Amniotic epithelial cell (primary cell): ENCODE data around the gene NDUFAF8.

ENCODE experiments used
- DNase-seq: peaks from one replicate; pipeline ENCODE4 v3.0.0-alpha.2; 2010; ENCODE audit warnings: low read depth

NDUFAF8 gene

DNA sequence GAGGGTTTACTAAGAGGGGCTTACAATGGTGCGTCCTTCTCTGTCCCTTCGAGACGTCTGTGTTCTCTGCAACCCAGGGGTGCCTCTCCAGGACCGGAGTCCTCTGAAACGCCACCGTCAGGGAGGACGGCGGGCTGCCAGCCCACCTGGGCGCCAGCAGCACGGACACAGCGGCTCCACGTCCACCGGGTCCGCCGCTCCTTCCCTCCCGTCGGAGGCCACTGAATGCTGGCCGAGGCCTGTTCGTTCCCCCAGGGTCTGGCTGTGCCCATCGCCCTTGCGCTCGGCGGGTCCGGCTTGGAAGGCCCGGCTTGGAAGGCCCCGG is 666 bp upstream of the NDUFAF8 start:
- DNase-seq = no peak

DNA sequence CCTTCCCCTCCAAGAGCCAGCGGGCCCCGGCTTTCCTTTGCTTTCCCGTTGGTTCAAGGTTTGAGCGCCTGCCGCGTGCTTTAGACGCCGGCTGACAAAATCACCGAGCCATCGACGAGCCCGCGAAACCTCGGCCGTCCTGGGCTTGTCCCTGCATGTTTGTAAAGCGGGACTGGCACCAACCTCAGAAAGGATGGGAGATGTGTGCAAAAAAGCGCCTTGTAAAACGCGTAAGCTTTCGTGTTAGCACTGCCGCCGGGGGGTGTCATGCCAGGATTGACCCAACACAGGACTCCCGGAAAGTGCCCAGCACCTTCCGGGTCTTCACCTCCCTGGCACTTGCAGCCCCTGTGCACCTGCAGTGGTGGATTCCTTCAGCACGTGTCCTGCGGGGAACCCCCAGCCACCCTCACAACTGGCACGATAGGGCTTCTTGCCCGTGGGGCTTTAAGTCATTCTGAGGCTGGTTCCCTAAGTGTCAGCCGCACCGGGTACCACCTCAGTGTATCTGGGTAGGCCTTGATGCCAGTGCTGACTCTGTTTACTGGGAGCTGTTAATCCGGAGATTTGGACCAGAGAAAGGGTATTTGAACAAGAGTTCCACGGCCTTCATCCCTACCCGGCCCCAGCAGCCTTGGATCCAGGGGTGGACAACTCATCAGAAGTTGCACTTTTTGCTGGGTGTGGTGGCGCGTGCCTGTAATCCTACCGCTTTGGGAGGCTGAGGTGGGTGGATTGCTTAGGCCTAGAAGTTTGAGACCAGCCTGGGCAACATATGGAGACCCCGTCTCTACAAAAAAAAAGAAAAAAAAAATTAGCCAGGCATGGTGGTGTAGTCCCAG is 817 bp downstream of the NDUFAF8 start:
- no peak for DNase-seq

DNA sequence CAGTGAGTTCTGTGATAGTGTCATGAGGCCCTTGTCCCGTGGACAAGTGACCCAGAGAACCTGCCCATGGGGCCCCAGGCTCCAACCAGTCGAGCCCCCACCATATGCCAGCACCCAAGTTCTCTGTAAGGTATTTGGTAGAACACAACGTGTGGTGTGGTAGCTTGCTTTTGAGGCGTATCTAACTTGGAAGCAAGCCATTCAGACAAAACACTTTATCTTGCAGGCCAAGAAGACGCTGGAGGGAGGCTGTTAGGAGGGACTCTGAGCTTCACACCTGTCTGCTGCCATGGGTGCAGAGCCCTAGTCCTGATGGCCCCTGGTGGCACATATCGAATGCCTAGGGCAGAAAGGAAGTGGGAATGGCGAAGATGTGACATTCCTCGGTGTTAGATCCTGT is 1.6 kb downstream of the NDUFAF8 start:
- DNase-seq = no peak

DNA sequence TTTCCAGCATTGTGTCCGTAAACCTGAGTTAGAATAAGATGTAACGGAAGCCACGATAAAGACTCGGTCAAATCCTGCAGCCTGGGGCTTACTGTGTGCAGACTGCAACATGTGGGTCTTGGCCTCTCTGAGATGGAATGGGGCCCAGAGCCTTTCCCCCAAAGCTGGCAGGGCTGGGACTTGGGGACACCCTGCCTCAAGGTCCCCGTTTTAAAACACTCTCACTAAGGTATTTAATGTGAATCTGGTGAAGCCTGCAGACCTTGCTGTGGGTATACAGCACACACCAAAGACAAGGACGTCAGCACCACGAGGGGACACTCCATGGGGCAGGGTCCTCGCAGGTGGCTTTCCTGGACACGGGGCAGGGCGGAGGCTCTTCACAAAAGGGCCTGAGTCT is 2.1 kb downstream of the NDUFAF8 start:
- DNase-seq = no peak

DNA sequence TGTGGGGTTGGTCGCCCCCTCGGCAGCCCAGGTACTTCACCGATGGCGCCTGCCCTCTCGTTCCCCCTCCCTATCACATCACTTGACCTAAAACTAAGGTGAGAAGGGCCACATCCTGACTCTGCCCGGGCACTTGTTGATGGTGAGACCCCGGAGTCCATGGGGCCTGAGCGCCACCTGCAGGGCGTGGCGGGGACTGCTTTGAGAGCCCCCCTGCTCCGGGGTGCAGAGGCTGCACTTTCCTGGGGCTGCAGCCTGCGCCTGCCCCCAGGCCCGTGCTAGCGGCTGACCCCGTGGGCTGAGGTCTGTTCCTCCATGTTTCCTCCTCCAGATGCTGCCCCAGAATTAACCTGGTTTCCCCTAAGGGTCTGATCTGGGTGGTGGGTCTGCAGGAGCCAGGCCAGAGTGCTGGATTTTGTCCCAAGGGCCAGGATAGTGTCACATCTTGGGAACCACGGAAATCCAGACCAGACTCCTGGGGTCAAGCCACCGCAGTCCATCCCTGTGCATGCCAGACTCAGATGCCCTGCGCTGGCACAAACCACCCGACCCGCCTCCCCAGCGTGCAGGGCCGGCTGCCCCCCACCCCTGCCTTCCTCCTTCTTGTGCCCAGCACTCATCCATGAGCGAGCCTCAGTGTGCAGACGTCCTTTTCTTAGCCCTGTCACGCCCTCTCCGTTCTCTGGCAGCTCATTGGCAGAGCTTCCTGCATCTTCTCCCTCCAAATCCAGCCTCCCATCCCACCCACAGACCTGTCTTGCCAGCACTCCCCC is 2.7 kb downstream of the NDUFAF8 start:
- DNase-seq = peak; percentile 24

DNA sequence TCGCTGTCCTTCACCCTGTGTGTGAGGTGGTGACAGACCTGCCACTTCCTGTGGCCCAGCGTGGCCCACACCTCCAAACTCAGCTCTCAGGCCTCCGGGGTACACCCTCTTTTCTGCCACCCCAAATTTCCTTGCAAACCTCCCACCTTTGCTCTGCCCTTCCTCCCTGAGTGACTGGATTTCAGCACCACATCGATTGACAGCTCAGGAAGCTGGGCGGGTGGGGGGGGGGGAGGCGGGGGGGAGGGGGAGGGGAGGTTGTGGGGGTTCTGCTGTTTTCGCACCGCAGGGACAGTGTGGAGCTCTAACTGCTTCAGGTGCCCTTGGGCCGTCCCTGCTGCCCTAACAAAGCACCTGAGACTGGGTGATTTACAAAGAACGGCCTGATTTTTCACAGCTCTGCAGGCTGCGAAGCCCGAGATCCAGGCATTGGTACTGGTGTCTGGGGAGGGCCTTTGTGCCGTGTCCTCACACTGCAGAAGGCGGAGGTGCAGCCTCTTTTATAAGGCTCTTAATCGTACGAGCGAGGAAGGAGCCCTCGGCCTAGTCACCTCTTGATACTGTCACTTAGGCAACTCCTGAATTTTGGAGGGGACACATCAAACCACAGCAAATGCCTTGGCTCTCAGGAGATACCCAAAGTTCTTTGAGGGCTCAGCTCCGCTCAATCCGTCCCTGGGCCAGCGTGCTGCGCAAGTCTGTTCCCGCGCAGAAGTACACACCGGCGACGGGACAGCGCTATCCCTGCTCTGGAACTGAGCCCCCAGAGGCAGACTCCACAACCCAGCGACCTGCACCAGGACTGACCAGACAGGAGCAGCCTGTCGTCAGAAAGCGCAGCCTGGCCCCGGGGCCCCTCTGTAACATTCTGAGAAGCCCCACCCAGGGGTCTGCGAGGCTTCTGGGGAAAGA is 3.6 kb downstream of the NDUFAF8 start:
- DNase-seq = no peak

DNA sequence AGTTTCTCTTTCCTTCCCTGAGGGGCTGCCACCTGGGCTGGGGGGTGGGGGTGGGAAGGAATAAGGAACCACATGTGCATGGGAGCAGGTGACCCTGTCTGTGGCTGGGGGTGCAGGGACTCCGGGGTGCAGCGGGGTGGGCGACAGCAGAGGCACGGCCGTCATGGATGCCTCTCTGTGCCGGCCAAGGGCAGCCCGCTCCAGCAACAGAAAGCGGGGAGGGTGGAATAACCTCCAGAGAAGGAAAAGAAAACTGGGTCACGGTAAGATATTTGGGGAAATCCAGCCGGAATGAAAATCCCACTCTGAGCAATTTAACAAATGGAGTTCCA is 4.2 kb downstream of the NDUFAF8 start:
- DNase-seq = no peak

DNA sequence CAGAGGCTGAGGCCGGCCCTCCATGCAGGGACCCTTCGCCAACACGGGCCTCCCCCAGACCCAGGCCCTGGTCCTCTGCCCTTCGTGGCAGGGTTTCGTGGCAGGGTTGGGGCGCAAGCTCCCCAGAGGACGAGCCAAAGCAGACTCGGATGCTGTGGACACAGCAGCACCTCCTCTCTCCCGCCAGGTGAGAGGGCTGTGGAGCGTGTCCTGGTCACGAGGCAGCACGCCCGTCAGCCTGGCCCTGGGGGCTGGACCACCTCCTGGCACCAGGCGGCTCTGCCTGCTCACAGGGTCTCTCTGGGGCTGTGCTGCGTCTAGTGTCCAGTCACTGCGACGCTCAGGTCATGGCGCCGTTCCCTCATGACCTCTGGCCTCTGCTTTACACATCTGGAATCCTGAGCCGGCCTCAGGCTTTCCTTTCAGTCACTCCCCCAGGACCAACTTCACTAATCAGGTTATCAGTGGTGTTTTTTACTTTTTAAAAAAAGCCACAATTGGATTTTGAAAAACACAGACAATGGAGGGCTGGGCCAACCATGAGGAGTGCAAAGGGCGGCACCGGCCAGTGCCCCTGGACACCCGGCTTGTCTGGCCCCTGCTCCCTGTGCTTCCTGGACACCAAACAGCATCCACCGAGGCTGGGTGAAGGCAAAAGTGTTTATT is 5.4 kb downstream of the NDUFAF8 start:
- DNase-seq = no peak

DNA sequence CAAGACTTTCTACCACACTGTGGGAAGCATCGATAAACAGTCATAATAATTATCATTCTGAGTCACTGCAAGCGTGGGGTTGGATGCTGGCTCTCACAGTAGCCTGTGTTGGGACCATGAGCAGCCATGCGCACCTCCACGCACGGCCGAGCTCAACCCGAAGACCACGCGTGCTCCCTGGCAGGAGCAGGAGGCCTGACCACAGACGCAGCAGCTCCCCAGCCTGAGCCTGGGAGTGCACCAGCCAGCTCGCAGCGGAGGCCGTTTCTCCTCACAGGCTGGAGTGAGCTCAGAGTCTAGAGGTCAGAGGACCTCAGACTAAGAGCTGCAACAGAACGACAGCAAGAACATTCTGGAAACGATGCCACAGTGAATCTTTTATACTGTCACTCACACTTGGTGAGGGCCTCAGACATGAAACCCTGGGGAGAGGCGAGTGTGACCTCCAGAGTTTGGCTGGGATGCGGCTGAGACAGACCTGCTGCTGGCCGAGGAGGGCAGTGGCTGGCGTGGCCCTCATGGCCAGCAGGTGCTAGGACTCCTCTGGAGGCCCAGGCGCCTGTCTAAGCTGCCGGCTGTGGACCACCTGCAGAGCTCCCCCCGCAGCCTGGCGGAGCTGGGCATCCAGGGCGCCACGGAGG is 6.0 kb downstream of the NDUFAF8 start:
- DNase-seq = peak; percentile 27

DNA sequence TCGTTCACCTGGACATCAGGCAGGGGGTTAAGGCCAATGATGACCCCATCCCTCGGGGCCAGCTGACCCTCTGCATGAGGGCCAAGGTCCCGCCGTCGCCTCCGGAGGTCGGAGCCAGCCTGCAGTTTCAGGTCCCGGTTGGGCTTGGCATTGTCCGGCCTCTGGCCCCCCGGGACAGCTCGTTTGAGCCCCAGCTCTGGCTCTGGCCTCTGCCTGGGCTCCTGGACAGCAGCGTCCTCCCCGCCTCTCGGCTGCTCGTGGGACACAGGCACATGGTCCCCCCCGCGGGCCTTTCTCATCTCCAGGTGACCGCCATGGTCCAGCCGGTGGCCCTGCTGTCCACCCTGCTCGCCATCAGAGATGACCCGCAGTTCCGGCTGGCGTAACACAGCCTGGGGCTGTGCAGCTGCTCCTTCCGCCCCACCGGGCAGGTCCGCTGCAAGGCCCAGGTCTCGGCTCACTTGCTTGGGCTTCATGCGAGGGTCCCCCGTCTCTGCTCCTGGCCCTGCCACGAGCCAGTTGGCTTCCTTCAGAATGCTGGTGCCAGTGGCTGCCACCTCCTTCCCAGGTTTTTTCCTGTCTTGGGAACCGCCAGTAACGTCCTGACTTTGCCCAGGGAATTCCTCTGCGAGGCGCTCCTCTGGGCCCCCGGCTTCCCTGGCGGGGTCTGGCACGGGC is 6.7 kb downstream of the NDUFAF8 start:
- no peak for DNase-seq

DNA sequence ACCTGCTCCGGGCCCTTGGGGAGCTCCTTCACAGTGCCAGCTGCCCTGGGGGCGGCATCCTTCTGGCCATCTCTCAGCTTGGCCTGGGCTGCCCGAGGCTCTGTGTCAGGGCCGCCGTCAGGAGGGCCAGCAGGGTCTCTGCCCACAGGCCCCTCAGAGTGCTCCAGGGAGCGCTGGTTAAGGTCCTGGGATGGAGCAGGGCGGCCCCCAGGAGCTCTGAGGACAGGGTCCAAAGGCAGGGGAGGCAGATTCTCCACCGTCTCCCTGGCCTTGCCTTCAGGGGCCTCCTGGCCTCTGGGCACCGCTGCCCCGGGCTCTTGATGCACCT is 7.2 kb downstream of the NDUFAF8 start:
- no peak for DNase-seq

DNA sequence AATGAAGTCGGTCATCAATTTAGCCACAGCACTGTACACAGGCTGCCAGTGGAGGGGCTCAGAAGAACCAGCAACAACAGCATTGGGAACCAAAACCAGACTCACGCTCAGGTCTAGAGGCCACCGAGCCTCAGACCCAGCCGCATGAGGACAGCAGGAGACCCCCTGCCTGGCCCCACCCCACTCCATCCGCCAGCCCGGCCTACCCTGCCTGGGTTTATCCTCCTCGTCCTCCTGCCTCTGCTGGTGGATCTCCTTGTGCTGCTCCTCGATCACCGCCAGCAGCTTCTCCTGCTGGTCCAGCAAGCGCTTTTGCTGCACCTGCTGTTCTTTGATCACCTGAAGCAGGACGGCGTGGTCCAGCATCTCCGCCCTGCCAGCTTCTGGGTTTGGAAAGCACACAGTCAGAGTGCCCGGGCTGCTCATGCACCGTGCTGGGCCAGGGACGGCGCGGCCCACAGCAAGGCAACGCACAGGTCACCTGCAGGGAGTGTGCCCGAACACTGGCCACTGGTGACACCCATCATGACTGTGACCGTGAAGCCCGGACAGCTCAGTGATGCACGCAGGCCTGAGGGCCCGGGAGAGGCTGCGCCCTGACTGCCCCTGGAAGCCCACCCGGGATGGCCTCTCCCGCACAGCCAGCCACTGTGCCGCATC is 7.7 kb downstream of the NDUFAF8 start:
- no peak for DNase-seq

DNA sequence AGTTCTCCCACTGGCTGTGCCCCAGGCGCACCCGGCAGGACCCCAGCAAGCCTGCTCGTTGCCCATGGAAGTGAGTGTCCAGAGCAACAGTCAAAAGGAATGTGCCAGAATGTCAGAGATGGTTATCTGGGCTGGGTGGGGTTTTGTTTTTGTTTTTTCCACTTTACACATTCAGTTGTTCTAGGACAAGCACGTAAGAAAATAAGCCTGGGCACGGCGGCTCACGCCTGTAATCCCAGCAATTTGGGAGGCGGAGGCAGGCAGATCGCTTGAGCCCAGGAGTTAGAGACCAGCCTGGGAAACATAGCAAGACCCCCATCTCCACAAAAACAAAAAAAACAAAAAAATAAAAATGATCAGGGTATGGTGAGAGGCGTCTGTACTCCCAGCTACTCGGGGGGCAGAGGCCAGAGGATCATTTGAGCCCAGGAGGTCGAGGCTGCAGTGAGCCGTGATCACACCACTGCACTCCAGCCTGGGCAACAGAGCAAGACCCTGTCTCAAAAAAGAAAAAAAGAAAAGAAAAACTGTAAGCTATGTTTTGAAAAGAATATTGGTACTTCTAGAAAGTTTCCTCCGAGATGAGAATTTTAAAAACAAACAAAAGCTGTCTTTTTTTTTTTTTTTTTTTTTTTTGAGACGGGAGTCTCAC is 8.3 kb downstream of the NDUFAF8 start:
- no peak for DNase-seq

DNA sequence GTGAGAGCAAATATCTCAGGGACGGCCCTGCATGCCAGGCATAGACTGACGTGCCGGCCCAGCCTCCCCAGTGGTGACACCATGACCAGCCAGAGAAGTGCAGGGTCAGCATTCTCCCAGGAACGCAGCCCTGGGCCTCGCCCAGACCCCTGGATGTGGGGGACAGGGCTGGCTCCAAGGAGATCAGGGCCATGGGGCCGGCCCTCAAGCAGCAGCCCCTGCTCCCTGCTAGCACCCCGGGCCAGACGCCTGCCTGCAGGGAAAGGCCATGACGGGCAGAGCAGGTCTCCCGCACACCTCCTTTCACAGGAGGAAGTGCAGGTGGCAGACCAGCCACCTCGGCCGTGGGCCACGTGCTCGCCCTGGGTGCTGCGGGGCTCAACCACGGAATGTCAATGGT is 9.5 kb downstream of the NDUFAF8 start:
- no peak for DNase-seq

DNA sequence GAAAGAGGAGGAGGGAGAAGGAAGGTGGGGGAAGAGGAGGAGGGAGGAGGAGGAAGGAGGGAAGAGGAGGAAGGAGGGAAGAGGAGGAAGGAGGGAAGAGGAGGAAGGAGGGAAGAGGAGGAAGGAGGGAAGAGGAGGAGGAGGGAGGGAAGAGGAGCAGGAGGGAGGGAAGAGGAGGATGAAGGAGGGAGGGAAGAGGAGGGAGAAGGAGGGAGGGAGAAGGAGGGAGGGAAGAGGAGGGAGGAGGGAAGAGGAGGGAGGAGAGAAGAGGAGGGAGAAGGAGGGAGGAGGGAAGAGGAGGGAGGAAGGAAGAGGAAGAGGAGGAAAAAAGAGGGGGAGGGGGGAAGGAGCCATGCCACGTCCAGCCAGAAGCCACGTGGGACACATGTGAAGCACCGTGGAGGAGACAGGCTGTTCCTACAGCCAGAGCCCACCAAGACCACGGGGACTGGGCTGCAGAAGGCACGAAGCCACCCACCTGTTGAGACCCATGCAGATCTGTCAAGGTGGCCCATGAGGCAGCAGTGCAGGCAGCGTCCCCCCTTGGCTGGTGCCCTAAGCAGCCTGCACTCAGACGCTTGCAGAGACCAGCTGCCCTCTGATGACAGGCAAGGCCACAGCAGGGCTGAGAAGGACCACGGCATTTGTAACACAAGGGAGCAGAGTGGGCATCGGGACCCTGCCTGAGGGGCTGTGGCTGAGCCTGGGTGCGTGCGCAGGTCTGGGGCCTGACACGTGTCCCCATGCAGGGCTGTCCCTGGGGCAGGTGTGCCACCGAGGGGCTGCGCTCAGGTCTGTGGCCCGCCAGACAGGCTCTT is 10.3 kb downstream of the NDUFAF8 start:
- no peak for DNase-seq

DNA sequence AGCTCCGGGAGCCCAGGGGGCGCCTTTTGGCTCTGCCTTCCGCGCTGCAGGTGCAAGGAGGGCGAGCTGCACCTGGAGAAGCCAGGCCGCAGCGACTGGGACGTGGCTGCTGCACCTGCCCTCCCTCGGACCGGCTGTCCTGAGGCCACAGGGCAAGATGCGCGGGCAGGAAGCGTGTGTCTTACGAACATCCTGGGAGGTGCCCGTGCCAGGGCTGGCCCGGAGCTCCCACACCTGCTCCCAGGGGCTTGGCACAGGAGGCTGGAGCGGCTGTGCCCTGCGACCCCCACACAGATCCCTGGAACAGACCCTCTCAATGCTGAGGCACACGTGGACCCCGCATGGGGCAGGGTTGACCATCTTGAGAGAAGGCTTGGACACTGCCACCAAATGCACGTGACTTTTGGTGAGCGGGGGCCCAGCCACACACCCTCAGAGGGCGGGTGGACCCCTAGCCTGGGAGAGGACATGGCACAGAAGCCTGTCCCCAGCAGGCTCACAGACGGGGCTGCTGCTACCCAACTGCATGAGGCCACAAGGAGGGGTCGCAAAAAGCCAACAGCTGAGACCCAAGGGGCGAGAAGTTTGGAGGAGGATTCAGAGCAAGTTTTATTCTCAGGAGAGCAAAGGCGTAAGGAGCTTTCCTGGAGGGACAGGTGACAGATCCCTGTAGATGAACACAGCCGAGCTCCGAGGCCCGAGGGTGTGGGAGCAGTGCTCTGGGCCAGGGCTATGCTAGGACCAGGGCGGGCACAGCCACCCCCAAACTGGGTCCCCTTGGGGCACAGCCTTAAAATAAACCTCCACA is 11.4 kb downstream of the NDUFAF8 start:
- DNase-seq = no peak

DNA sequence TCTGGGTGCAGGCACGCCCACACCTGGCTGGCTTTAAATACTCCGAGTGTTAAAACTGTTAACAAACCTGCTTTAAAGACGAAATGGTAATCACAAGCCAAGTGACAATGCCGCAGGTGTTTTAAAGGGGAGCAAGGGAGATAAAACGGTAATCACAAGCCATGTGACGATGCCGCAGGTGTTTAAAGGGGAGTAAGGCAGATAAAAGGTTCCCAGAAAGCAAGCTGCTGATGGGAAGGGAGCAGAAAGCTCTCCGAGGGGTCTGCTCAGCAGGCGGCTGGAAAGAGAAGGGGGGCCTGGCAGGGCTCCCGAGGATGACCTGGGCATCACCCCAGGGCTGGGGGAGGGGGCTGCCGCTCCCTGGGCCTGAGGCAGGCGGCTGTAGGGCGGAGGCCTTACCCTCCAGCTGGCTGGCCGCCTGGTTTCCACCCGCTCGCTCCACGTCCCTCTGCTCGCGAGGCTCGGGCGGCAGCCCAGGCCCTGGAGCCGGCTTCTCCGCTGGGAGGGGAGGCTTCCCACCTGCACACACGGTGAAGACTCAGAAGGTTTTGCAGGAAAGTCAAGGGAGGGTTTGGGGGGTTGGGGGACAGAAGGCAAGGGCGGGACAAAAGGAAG is 12.1 kb downstream of the NDUFAF8 start:
- DNase-seq = no peak

DNA sequence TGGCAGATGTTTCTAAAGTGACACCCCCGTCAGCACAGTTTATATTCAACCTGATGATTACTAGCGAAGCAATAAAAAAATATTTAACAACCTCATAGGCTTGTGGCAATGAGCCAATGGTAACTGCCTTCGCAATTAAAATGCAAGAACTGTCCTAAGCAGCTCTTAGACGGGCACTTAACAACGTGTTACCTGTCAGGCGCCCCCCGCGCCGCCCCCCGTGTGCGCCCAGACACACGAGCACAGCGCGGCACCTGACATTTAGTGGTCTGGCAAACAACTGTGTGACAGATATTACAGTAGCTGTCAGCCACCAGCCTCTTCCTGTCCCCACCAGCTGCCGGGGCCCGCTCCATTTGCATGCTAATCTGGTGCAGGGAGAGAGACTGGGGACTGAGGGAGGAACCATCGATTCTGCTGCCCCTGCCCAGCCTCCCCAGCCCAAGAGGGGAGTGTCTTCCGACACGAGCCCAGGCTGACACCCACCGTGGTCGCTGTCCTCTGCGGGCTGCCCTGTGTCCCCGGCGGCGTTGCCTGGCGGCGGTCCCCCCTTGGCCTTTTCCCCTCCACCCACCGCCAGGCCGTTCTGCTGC is 12.7 kb downstream of the NDUFAF8 start:
- DNase-seq = no peak
